K562 (cell line): ENCODE results near the gene ABHD17C. TPM values are rescaled to one million over a fixed set of nuclear protein-coding genes. Genes with fewer than 3 reads are reported as not detected.

Experiments used
- polyA plus RNA-seq, 8 experiments: library from polyadenylated mRNA; depleted of rRNA in 4 of 8; stranded (reverse) in 5 of 8; unstranded in 3 of 8; fragments of >200 nt; fragmentation: Nextera tagmentation in 2 of 8; fragmentation: Illumina TruSeq in 1 of 8; extraction: Ambion mirVana in 2 of 8; extraction: Trizol in 1 of 8; gene quantifications; 2 replicates each; pipeline versions ENCODE4 v1.2.1 to v1.2.3, GENCODE V29; 2011 to 2014; ENCODE audit warnings: inconsistent platforms in 1 of 8, missing spikeins in 1 of 8
- small RNA-seq: library from RNA; depleted of rRNA; stranded (forward); fragments of <200 nt; gene quantifications from one replicate; pipeline ENCODE3, GENCODE V24; 2014
- total RNA-seq, 7 experiments: library from RNA; depleted of rRNA in 6 of 7; stranded (reverse); fragments of >200 nt in 6 of 7; fragmentation: Illumina TruSeq in 2 of 7; extraction: Trizol in 2 of 7; gene quantifications; 2 replicates each; pipeline versions ENCODE4 v1.2.1 to v1.2.3, GENCODE V29; 2011 to 2021; ENCODE audit warnings: low replicate concordance in 1 of 7

The ABHD17C gene
- total and polyA plus RNA-seq, 9 of the 15 experiments (the other 6 are each of a cell fraction or from before 2014, with no cell fraction given), result 0.04 to 0.42 (median 0.19) TPM; not detected in 1

Small RNAs within 50 kb of the gene (small RNA-seq; reads per million reads assigned to genes)
- not detected for gene RNU6-380P

Other genes with a start within 250 kb of the ABHD17C start
- not detected in 2 replicates for gene CEMIP, start 84.1 kb downstream of the ABHD17C start, total RNA-seq (2014; rRNA removed)
- gene CEMIP, start 84.1 kb downstream of the ABHD17C start, total RNA-seq (2014; rRNA removed; fragmentation: Illumina TruSeq; extraction: Trizol), result not detected in 2 replicates
- not detected in 2 replicates for gene CEMIP, start 84.1 kb downstream of the ABHD17C start, total RNA-seq (2015; rRNA removed; fragmentation: Illumina TruSeq; extraction: Trizol)
- gene CEMIP, start 84.1 kb downstream of the ABHD17C start, total RNA-seq (2021), result 0.33 and 0.36 TPM in 2 replicates
- not detected in 2 replicates for gene CEMIP, start 84.1 kb downstream of the ABHD17C start, polyA plus RNA-seq (2011; rRNA removed)
- not detected in 2 replicates for gene CEMIP, start 84.1 kb downstream of the ABHD17C start, polyA plus RNA-seq (2014; fragmentation: Illumina TruSeq; extraction: Trizol)
- not detected for gene CEMIP, start 84.1 kb downstream of the ABHD17C start, polyA plus RNA-seq (2014; fragmentation: Nextera tagmentation; extraction: Ambion mirVana)
- not detected in 2 replicates for gene CEMIP, start 84.1 kb downstream of the ABHD17C start, polyA plus RNA-seq (2014; rRNA removed)